Measurements from ENCODE around the gene TDRD7. TPM values are rescaled to one million over a fixed set of nuclear protein-coding genes. Genes with fewer than 3 reads are reported as not detected.
A peak's percentile ranks its signal among the peaks of the same experiment; 100 is the strongest.

TDRD7 gene
- total and polyA plus RNA-seq, 2 experiments from 2014 or later: 4.2 to 4.5 TPM

GRCh38 chr9:97512966-97513560, 101.2 kb downstream of the TDRD7 start:
- DNase-seq (ENCODE audit: low read depth in 1 of 2, low spot score in 1 of 2): no peak

GRCh38 chr9:97514531-97514930, 102.6 kb downstream of the TDRD7 start:
- Histone ChIP-seq H3K9me3 (ENCODE audit: low read depth) (no peaks in the 10 kb centered on the region), H3K4me1 (ENCODE audit: low read depth) (peaks cover 29% of the 10 kb centered on the region), H3K4me3 (no peak overlapping the region), H3K36me3 (no peaks in the 10 kb centered on the region), H3K27me3 (no peaks in the 10 kb centered on the region), H3K27ac (no peak overlapping the region)
- DNase-seq (ENCODE audit: low read depth in 1 of 2, low spot score in 1 of 2): no peak
- no peak for TF ChIP-seq CTCF (IDR thresholded peaks at IDR 0.05; ENCODE audit: low read depth, low read length)

More at GRCh38 chr9:97512966-97513560, 101.2 kb downstream of the TDRD7 start:
- no peak for TF ChIP-seq CTCF (IDR thresholded peaks at IDR 0.05; ENCODE audit: low read depth, low read length)
- H3K27ac ChIP-seq: no peak overlapping the region
- H3K4me1 ChIP-seq (ENCODE audit: low read depth): peaks cover 16% of the 10 kb centered on the region
- no peaks in the 10 kb centered on the region for H3K9me3 ChIP-seq (ENCODE audit: low read depth)
- H3K4me3 ChIP-seq: no peak overlapping the region
- no peaks in the 10 kb centered on the region for H3K27me3 ChIP-seq
- H3K36me3 ChIP-seq: no peaks in the 10 kb centered on the region

GRCh38 chr9:97515662-97516061, 103.8 kb downstream of the TDRD7 start:
- no peak for DNase-seq (ENCODE audit: low read depth in 1 of 2, low spot score in 1 of 2)
- no peaks in the 10 kb centered on the region for H3K36me3 ChIP-seq
- no peaks in the 10 kb centered on the region for H3K27me3 ChIP-seq
- TF ChIP-seq CTCF (IDR thresholded peaks at IDR 0.05; ENCODE audit: low read depth, low read length): no peak
- H3K4me1 ChIP-seq (ENCODE audit: low read depth): peaks cover 38% of the 10 kb centered on the region
- H3K9me3 ChIP-seq (ENCODE audit: low read depth): no peaks in the 10 kb centered on the region
- H3K27ac ChIP-seq: peak overlapping the region; percentile 2
- H3K4me3 ChIP-seq: no peak overlapping the region

- no peak for TF ChIP-seq CTCF (IDR thresholded peaks at IDR 0.05; ENCODE audit: low read depth, low read length)
- Histone ChIP-seq H3K27ac (peak overlapping the region; percentile 2), H3K27me3 (no peaks in the 10 kb centered on the region), H3K36me3 (no peaks in the 10 kb centered on the region), H3K4me3 (no peak overlapping the region), H3K4me1 (ENCODE audit: low read depth) (peaks cover 43% of the 10 kb centered on the region), H3K9me3 (ENCODE audit: low read depth) (no peaks in the 10 kb centered on the region)
- DNase-seq (ENCODE audit: low read depth in 1 of 2, low spot score in 1 of 2): no peak
Measured at GRCh38 chr9:97516111-97516510, 104.2 kb downstream of the TDRD7 start.

- Histone ChIP-seq H3K4me1 (ENCODE audit: low read depth) (peaks cover 56% of the 10 kb centered on the region), H3K27me3 (no peaks in the 10 kb centered on the region), H3K4me3 (no peak overlapping the region), H3K27ac (peak overlapping the region; percentile 64), H3K36me3 (no peaks in the 10 kb centered on the region), H3K9me3 (ENCODE audit: low read depth) (no peaks in the 10 kb centered on the region)
- no peak for DNase-seq (ENCODE audit: low read depth in 1 of 2, low spot score in 1 of 2)
- no peak for TF ChIP-seq CTCF (IDR thresholded peaks at IDR 0.05; ENCODE audit: low read depth, low read length)
Measured at GRCh38 chr9:97517331-97518089, 105.6 kb downstream of the TDRD7 start.

All from cardiac muscle cell (in vitro differentiated cells and primary cell).